GM18858 (cell line): ENCODE measurements around the gene COL25A1.
A peak's percentile ranks its signal among the peaks of the same experiment; 100 is the strongest.

Experiments used
- ATAC-seq: cut with Tn5 transposase; IDR thresholded peaks from one replicate; pipeline ENCODE4 v1.9.1; 2021; ENCODE audit not compliant: unreplicated experiment

Gene COL25A1

DNA sequence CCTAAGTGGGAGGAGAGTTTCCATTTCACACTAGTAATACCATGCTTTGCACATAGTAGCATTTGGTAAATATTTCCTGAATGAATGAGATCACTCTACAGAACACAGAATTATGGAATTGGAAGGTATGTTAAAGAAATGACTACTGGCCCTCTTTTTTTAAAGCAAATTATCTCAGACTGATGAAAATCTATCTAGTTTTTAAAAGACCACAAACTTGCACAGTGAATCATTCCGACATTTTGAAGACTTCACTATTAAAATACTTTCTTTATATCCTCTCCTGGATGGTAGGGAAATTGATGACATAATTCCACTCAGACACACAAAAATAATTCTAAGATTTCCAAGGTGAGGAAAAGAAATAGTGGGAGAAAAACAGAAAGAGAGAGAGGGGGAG, 471.2 kb downstream of the COL25A1 start:
- ATAC-seq: no peak

DNA sequence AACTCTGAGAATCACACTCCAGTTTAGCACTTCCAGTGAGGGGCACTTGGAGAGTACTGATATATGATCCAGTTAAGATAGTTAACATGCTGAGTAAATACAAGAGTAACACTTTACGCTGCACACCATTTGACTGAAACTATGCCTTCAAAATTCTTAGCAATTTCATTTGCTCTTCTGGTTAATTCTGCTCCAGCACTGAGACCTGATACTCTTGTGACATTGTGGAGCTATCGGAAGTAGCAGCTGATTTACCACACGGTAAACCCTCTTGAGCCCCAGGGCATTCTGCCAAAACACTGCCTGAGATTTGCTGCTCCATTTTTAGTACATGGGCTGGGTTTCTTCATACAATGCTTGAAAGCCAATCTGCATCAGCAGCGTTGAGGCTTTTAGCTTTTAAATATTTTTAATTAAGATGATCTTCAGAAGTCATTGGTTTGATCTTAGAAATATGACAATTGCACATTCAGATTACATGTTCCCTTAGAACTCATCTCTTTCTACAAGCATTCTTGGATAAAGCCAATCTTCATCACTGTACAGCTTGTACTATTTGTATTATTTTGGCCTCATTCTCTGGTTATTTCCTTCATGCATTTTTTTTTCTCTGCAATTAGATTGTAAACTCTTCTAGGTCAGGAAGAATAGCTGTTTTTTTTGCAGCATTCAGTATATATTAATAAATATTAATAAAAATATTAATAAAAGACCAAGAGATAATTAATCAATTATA, 471.8 kb downstream of the COL25A1 start:
- ATAC-seq: peak; percentile 86

- ATAC-seq: no peak
Observed at GRCh38 chr4:108829966-108830492, 472.4 kb downstream of the COL25A1 start.

DNA sequence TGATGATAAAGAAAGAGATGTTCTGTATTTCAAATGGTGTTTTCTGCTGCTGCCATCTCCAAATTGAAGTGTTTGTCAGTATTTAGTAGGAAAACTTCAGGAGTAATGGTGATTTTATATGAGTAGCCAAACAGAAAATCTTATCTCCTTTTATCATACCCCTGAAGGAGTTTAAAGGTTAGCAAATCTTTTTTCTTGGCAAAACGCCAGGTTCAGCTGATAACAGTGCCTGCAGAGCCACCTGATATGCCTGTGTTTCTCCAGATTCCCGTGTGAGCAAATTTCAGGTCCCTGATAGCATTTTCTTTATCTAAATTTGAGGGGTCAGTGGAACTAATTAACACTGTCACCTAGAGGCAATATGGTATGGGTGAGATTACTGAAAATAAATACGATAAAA, 473.8 kb downstream of the COL25A1 start:
- ATAC-seq: no peak

DNA sequence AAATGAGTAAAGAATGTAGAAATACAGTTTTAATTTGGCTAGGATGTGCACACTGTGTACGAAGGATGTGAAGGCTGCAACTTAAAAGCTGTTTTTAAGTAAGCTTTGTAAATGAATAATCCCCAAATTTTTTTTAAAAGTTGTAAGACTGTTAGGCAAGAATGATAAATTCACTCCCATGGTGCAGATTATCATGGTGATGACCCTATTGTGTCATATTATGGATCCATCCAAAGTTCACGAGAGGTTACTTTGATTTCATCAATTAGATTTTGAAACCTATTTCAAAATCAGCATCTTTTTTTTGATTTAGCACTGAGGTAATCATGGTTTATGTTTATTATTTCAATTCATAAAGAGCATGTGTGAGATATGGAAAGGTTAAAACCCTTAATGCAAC, 476.7 kb downstream of the COL25A1 start:
- no peak for ATAC-seq

GRCh38 chr4:108821351-108821930, 481.0 kb downstream of the COL25A1 start:
- ATAC-seq: no peak

GRCh38 chr4:108820492-108821350, 481.7 kb downstream of the COL25A1 start:
- ATAC-seq: no peak

GRCh38 chr4:108814326-108814725, 488.1 kb downstream of the COL25A1 start:
- no peak for ATAC-seq

DNA sequence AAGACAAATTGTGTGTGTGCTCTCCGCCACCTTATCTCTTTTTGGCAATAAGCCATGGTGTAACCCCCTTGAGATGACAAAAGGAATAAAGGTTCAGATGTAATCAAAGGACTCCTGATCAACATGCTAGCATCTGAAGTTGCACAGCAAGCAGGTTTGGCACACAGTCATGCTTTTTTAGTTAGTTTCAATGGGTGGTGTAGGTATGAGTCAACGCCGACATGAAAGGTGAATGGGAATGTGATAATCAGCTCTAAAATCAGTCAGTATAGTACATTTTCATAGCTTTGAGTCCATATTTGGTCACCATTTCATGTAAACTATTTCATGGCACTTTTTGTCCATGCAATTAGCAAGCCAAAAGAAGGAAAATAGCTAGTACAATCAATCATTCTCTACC, 489.2 kb downstream of the COL25A1 start:
- no peak for ATAC-seq

GRCh38 chr4:108811486-108811885, 491.0 kb downstream of the COL25A1 start:
- ATAC-seq: no peak

- ATAC-seq: no peak
Observed at GRCh38 chr4:108810087-108810486, 492.4 kb downstream of the COL25A1 start.

DNA sequence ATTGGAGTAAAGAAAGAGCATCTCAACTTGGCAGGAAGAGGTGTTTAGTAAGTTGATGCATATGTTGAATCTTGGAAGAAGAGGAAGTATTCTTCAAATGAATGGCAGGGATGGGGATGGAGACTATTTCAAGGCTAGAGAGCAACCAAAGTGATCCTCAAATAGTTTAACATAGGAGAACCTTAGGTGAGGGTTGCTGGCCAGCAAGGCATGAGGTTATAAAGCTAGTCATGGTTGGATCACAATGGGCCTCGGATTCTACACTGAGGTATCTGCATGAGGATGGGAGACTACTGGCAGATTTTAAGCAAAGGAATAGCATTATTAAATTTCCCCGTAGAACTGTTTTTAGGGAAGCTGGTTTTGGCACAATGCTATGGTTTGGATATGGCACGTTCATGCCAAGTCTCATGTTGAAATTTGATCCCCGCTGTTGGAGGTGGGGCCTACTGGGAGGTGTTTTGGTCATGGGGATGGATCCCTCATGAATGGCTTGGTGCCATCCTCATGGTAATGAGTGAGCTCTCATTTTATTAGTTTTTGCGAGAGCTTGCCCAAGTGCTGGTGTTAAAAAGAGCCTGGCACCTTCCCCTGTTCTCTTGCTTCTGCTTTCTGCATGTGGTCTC, 497.7 kb downstream of the COL25A1 start:
- no peak for ATAC-seq

- no peak for ATAC-seq
Observed at GRCh38 chr4:108799306-108799705, 503.2 kb downstream of the COL25A1 start.

- no peak for ATAC-seq
Observed at GRCh38 chr4:108796173-108796572, 506.3 kb downstream of the COL25A1 start.

- no peak for ATAC-seq
Observed at GRCh38 chr4:108795733-108796132, 506.7 kb downstream of the COL25A1 start.

- no peak for ATAC-seq
Observed at GRCh38 chr4:108794136-108794535, 508.3 kb downstream of the COL25A1 start.

DNA sequence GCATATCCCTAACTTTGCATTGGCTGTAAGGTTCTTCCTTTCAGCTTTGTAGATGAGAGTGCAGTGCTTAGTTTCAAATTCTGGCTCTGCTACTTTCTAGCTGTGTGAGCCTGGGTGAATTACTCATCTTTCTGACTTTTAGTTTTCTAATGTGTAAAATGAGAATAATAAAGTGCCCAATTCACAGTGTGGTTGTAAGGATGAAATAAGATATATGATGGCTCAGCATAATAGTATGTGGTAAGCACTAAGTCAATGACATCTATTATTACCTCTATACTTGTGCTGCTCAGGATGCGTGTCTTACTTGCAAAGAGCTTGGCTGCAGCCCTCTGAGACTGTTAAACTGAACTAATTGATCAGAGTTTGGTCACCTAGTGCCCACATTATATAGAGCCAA, 509.0 kb downstream of the COL25A1 start:
- no peak for ATAC-seq

DNA sequence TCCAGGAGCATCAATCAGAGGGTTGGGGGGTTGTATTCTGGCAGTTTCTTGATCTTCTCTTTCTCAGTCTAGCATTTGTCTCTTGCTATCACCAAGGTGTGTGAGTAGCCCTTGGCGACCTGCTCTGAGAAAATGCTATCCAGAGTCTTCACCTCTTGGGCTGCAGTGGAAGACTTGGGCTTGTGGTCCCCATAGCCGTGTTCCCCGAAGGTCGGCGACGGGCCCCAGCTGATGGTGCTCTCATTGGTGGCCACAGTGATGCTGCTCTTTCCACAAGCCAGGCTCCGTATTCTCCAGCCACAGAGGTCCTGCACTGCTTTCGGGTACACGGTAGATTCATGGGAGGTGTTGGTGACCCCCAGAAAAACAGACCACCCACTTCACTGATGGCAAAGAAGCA, 513.7 kb downstream of the COL25A1 start:
- no peak for ATAC-seq

- ATAC-seq: no peak
Observed at GRCh38 chr4:108787724-108788123, 514.7 kb downstream of the COL25A1 start.

DNA sequence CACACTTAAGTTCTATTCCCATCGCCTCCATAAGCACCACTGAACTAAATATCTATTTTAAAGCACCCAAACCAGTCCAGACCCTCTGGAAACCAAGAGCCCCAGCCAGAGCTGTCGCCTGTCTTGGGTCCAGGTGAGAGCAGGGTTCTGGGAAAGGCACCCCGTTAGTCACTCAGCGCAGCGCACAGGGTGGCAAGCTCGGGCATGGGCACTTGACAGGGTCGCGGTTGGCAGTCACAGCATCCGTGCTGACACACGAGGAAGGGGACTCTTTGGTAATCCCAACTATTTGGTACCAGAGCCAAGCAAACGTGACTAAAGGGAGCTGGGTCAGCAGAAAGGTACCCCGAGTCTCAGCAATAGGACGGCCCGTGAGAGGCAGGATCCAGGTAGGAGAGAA, 515.4 kb downstream of the COL25A1 start:
- ATAC-seq: no peak

- ATAC-seq: no peak
Observed at GRCh38 chr4:108786351-108786750, 516.1 kb downstream of the COL25A1 start.
